Immature natural killer cell (primary cell): Measurements from ENCODE around the gene MEF2D. TPM values are rescaled to one million over a fixed set of nuclear protein-coding genes. Genes with fewer than 3 reads are reported as not detected.

Experiments used
- DNase-seq, 3 donors: peaks; one replicate each; pipeline ENCODE4 v3.0.0; 2022; ENCODE audit warnings: mixed read lengths in 1 of 3
- H3K27ac Mint-ChIP-seq, 6 donors: one replicate each; pipeline ENCODE4 v1.8.0; 2020; ENCODE audit warnings: mixed read lengths in 6 of 6, mild to moderate bottlenecking in 5 of 6, inconsistent platforms in 4 of 6, moderate library complexity in 3 of 6
- H3K27me3 Mint-ChIP-seq, 3 donors: one replicate each; pipeline ENCODE4 v1.8.0; 2020 to 2021; ENCODE audit warnings: low read depth in 3 of 3, mild to moderate bottlenecking in 3 of 3, mixed read lengths in 3 of 3, moderate library complexity in 3 of 3, inconsistent platforms in 1 of 3
- H3K36me3 Mint-ChIP-seq, 3 donors: one replicate each; pipeline ENCODE4 v1.8.0; 2020; ENCODE audit warnings: mixed read lengths in 3 of 3, inconsistent platforms in 2 of 3, mild to moderate bottlenecking in 2 of 3
- H3K4me1 Mint-ChIP-seq, 2 donors: one replicate each; pipeline ENCODE4 v1.8.0; 2020; ENCODE audit warnings: inconsistent platforms in 2 of 2, mild to moderate bottlenecking in 2 of 2, mixed read lengths in 2 of 2, moderate library complexity in 1 of 2
- H3K4me3 Mint-ChIP-seq, 5 donors: one replicate each; pipeline ENCODE4 v1.8.0; 2020; ENCODE audit warnings: mild to moderate bottlenecking in 5 of 5, mixed read lengths in 5 of 5, inconsistent platforms in 3 of 5, moderate library complexity in 3 of 5
- H3K9me3 Mint-ChIP-seq, 6 donors: one replicate each; pipeline ENCODE4 v1.8.0; 2020; ENCODE audit warnings: mild to moderate bottlenecking in 6 of 6, mixed read lengths in 6 of 6, inconsistent platforms in 4 of 6, moderate library complexity in 3 of 6
- polyA plus RNA-seq, 3 donors: library from polyadenylated mRNA; unstranded; fragments of 300-500 nt; fragmentation: Illumina TruSeq; gene quantifications; one replicate each; pipeline ENCODE4 v1.2.3, GENCODE V29; 2021

Gene MEF2D
- 10 to 100 TPM in 1 of 3 donors, 1 to 10 TPM in 2; 5.0 to 22.8 (median 6.0) TPM for polyA plus RNA-seq

GRCh38 chr1:156500543-156500792 lies at the start of gene MEF2D:
Gene MEF2D, minus strand, starts transcription at chr1:156500775. Its CDS starts 17,483 bp downstream, at chr1:156483292.
- no peak for DNase-seq
- H3K4me1 Mint-ChIP-seq: peaks cover 79 to 81% of the 10 kb centered on the region in 2 donors
- H3K9me3 Mint-ChIP-seq: no peaks in the 10 kb centered on the region
- H3K27me3 Mint-ChIP-seq: peaks cover 23 to 35% (median 29%) of the 10 kb centered on the region in 3 donors
- H3K27ac Mint-ChIP-seq: peak within 1 kb of the TSS; percentile 98 to 100 (median 99)
- no peaks in the 10 kb centered on the region for H3K36me3 Mint-ChIP-seq
- peak within 1 kb of the TSS; percentile 88 to 96 (median 93) for H3K4me3 Mint-ChIP-seq

GRCh38 chr1:156550346-156550745 lies 49.8 kb upstream of the MEF2D start:
- H3K9me3 Mint-ChIP-seq: no peaks in the 10 kb centered on the region
- peaks cover 0 to 2% (median 0%) of the 10 kb centered on the region in 3 donors for H3K27me3 Mint-ChIP-seq
- no peak overlapping the region for H3K27ac Mint-ChIP-seq
- H3K4me1 Mint-ChIP-seq: peaks cover 0 to 2% of the 10 kb centered on the region in 2 donors
- no peak overlapping the region for H3K4me3 Mint-ChIP-seq
- no peak for DNase-seq
- H3K36me3 Mint-ChIP-seq: peaks cover 0 to 3% (median 0%) of the 10 kb centered on the region in 3 donors

GRCh38 chr1:156549831-156550230 lies 49.3 kb upstream of the MEF2D start:
- no peak overlapping the region for H3K4me3 Mint-ChIP-seq
- DNase-seq: no peak
- peak overlapping the region in 1 of 6 donors; percentile 61 for H3K27ac Mint-ChIP-seq
- H3K4me1 Mint-ChIP-seq: peaks cover 0 to 2% of the 10 kb centered on the region in 2 donors
- H3K36me3 Mint-ChIP-seq: peaks cover 0 to 3% (median 0%) of the 10 kb centered on the region in 3 donors
- H3K9me3 Mint-ChIP-seq: no peaks in the 10 kb centered on the region
- H3K27me3 Mint-ChIP-seq: no peaks in the 10 kb centered on the region

GRCh38 chr1:156549390-156549789 lies 48.8 kb upstream of the MEF2D start:
- DNase-seq: no peak
- Mint-ChIP-seq H3K27me3 (no peaks in the 10 kb centered on the region), H3K27ac (no peak overlapping the region), H3K9me3 (no peaks in the 10 kb centered on the region), H3K36me3 (peaks cover 0 to 3% (median 0%) of the 10 kb centered on the region in 3 donors), H3K4me3 (no peak overlapping the region), H3K4me1 (peaks cover 0 to 2% of the 10 kb centered on the region in 2 donors)

GRCh38 chr1:156547982-156548381 lies 47.4 kb upstream of the MEF2D start:
- H3K27ac Mint-ChIP-seq: no peak overlapping the region

DNA sequence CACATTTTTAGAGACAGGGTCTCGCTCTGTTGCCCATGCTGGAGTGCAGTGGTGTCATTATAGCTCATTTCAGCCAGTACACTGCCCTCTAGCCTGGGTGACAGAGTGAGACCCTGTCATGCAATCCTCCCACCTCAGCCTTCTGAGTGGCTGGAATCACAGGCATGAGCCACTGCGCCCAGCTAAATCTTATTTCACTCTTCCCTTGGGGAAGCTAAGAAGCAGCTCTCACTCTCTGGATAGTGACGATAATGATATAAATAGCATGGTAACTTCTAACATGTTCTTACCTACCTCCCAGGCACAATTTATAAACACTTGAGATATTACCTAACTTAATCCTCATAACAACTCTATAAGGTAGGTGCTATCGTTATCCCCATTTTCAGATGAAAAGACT lies 46.9 kb upstream of the MEF2D start:
- peak overlapping the region in 1 of 6 donors; percentile 50 for H3K27ac Mint-ChIP-seq
- DNase-seq: no peak
- H3K36me3 Mint-ChIP-seq: no peaks in the 10 kb centered on the region
- H3K4me1 Mint-ChIP-seq: no peaks in the 10 kb centered on the region
- H3K9me3 Mint-ChIP-seq: no peaks in the 10 kb centered on the region
- peaks cover 0 to 1% (median 0%) of the 10 kb centered on the region in 3 donors for H3K27me3 Mint-ChIP-seq
- no peak overlapping the region for H3K4me3 Mint-ChIP-seq

More at GRCh38 chr1:156547982-156548381, 47.4 kb upstream of the MEF2D start:
- Mint-ChIP-seq H3K4me1 (no peaks in the 10 kb centered on the region), H3K27me3 (peaks cover 0 to 1% (median 0%) of the 10 kb centered on the region in 3 donors), H3K4me3 (no peak overlapping the region), H3K36me3 (no peaks in the 10 kb centered on the region), H3K9me3 (no peaks in the 10 kb centered on the region)
- DNase-seq: no peak

DNA sequence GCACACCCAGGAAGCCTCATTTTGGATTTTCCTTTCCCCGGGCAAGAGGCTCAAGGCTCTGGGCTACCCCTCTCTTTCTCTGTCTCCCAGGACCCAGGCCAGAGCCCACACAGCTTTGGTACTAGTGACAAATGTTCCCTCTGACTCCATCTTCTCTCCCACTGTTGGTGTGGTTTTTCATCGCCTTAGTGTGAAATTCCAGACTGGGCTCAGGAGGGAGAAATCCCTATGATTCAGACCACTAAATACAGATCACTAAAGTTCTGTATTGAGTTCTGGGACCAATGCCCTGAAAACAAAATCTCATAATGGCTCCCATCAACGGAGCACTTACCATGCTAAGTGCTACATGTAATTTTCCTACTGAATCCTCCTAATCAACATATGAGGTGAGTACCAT lies 45.7 kb upstream of the MEF2D start:
- Mint-ChIP-seq H3K27ac (no peak overlapping the region), H3K4me3 (no peak overlapping the region), H3K27me3 (peaks cover 0 to 2% (median 1%) of the 10 kb centered on the region in 3 donors), H3K36me3 (peaks cover 0 to 4% (median 0%) of the 10 kb centered on the region in 3 donors), H3K9me3 (no peaks in the 10 kb centered on the region), H3K4me1 (no peaks in the 10 kb centered on the region)
- no peak for DNase-seq

DNA sequence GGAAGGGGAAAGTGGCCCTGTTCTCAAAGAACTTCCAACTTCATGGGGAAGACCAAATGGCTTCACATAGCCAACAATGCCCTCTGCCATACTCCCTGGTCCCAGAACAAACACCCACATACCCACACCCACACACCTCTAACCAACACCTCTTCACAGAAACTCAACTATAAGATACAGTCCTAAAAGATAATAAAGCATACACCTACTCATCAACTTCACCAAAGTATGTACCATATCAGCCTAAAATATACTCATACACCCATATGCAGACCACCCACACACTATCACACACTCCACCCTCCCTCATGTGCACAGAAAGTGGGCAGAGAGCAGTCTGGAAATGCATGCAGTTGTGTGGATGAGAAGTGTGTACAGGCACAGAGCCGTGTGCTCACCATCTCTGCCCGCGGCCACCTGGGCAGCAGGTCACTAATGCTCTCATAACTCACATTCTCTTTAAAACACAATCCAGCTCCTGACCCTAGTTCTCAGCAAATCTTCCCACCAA lies 44.1 kb upstream of the MEF2D start:
- no peaks in the 10 kb centered on the region for H3K9me3 Mint-ChIP-seq
- peaks cover 0 to 4% (median 0%) of the 10 kb centered on the region in 3 donors for H3K36me3 Mint-ChIP-seq
- H3K27ac Mint-ChIP-seq: no peak overlapping the region

DNA sequence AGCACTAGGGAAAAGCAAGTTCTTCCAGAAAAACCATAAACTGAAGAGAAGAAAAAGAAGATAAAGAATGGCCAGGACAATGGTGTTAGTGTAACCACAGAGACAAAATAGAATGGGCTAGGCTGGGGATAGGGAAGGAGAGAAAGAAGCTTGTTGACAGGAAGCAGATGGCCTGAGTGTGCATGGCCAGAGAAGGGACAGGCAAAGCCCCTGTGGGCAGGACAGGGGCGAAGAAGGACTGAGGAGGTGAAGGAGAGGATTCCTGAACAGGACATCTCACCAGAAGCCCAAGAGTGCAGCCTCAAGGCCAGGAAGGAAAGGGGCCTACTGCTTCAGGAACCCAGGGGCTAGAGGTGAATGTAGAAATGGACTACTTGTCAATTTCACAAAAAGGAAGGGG lies 42.5 kb upstream of the MEF2D start:
- peaks cover 5 to 9% of the 10 kb centered on the region in 2 donors for H3K4me1 Mint-ChIP-seq
- no peak overlapping the region for H3K4me3 Mint-ChIP-seq
- no peak for DNase-seq
- H3K27me3 Mint-ChIP-seq: peaks cover 1 to 2% (median 2%) of the 10 kb centered on the region in 3 donors
- peaks cover 0 to 4% (median 0%) of the 10 kb centered on the region in 3 donors for H3K36me3 Mint-ChIP-seq
- peak overlapping the region in 3 of 6 donors; percentile 37 to 83 (median 55) for H3K27ac Mint-ChIP-seq
- H3K9me3 Mint-ChIP-seq: no peaks in the 10 kb centered on the region

More for the DNA sequence above, 44.1 kb upstream of the MEF2D start:
- Mint-ChIP-seq H3K4me3 (no peak overlapping the region), H3K4me1 (peaks cover 3 to 4% of the 10 kb centered on the region in 2 donors), H3K27me3 (peaks cover 1 to 2% (median 2%) of the 10 kb centered on the region in 3 donors)
- no peak for DNase-seq

- DNase-seq: no peak
- no peak overlapping the region for H3K4me3 Mint-ChIP-seq
- H3K36me3 Mint-ChIP-seq: peaks cover 0 to 4% (median 0%) of the 10 kb centered on the region in 3 donors
- H3K27ac Mint-ChIP-seq: peak overlapping the region in 1 of 6 donors; percentile 72
- peaks cover 5 to 9% of the 10 kb centered on the region in 2 donors for H3K4me1 Mint-ChIP-seq
- peaks cover 1 to 2% (median 2%) of the 10 kb centered on the region in 3 donors for H3K27me3 Mint-ChIP-seq
- H3K9me3 Mint-ChIP-seq: no peaks in the 10 kb centered on the region
These were observed 40.4 kb upstream of the MEF2D start for GRCh38 chr1:156540955-156541354.

GRCh38 chr1:156539818-156540355 lies 39.3 kb upstream of the MEF2D start:
- no peak for DNase-seq
- peaks cover 5 to 9% of the 10 kb centered on the region in 2 donors for H3K4me1 Mint-ChIP-seq
- no peaks in the 10 kb centered on the region for H3K9me3 Mint-ChIP-seq
- peaks cover 1 to 2% (median 2%) of the 10 kb centered on the region in 3 donors for H3K27me3 Mint-ChIP-seq
- peak overlapping the region in 2 of 6 donors; percentile 9 to 62 for H3K27ac Mint-ChIP-seq
- no peak overlapping the region for H3K4me3 Mint-ChIP-seq
- H3K36me3 Mint-ChIP-seq: peaks cover 0 to 4% (median 0%) of the 10 kb centered on the region in 3 donors

DNA sequence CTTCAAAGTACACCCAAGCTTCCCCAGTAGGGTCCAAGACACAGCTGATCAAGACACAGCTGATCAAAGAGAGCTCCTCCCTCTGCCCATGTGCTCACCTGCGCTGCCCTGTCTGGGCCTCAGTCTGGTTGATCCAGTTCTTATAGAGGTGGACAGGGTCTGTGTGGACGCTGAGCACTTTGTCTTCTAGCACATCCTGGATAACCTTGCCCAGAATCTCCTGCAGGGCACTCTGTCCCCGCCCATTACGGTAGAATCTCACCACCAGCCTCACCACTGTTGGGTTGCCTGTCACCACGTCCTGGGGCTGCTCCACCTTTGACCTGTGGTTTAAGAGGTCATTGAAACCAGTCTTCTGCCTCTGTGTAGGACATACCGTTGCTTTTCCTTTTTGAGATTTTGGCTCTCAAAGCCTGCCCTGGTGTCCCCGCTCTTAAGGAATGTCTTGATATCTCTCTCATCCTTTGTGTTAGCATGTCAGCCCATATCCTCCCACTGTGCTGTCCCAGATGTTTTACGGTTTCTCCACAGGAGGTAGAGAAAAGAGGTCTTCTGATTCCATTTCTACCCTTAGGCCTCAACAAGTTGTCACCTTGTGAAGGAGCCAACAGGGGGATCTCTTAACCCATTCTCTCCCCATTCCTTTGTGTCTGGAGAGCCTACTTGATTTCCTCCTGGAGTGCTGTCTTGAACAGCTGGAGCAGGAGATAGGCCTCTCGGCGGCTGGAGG lies 38.3 kb upstream of the MEF2D start:
- Mint-ChIP-seq H3K9me3 (no peaks in the 10 kb centered on the region), H3K4me1 (peaks cover 5 to 9% of the 10 kb centered on the region in 2 donors), H3K36me3 (peaks cover 0 to 4% (median 0%) of the 10 kb centered on the region in 3 donors), H3K27me3 (peaks cover 0 to 4% (median 2%) of the 10 kb centered on the region in 3 donors), H3K4me3 (no peak overlapping the region), H3K27ac (peak overlapping the region in 2 of 6 donors; percentile 24 to 25)
- no peak for DNase-seq

DNA sequence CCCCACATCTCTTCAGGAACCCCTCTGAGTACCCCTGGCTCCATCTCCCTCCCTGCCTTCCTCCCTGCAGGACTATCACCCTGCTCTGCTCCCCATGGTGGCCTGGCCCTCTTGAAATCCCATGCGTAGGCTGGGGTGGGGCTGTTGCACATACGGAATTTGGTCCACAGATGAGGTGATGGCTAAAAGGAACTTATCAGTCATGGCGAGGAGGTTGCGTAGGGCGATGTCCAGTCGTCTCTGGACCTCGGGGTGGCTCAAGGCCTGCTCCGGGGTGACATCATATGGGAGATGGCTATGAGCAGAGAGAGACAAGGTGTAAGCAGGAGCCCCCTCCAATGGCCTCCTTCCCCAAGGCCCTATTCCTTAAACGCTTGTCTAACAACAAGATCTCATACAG lies 36.5 kb upstream of the MEF2D start:
- no peak for DNase-seq
- Mint-ChIP-seq H3K4me3 (no peak overlapping the region), H3K27me3 (peaks cover 0 to 4% (median 2%) of the 10 kb centered on the region in 3 donors), H3K9me3 (no peaks in the 10 kb centered on the region), H3K27ac (no peak overlapping the region), H3K4me1 (peaks cover 5 to 9% of the 10 kb centered on the region in 2 donors), H3K36me3 (peaks cover 0 to 4% (median 0%) of the 10 kb centered on the region in 3 donors)

- no peak overlapping the region for H3K4me3 Mint-ChIP-seq
- H3K36me3 Mint-ChIP-seq: no peaks in the 10 kb centered on the region
- H3K27ac Mint-ChIP-seq: no peak overlapping the region
- H3K27me3 Mint-ChIP-seq: peaks cover 0 to 3% (median 2%) of the 10 kb centered on the region in 3 donors
- peaks cover 0 to 6% of the 10 kb centered on the region in 2 donors for H3K4me1 Mint-ChIP-seq
- H3K9me3 Mint-ChIP-seq: no peaks in the 10 kb centered on the region
- no peak for DNase-seq
These were observed 34.0 kb upstream of the MEF2D start for GRCh38 chr1:156534424-156535060.
